A549 (cell line): ENCODE measurements around the gene SERPINA3. TPM values are rescaled to one million over a fixed set of nuclear protein-coding genes. Genes with fewer than 3 reads are reported as not detected.

Experiments
- ATAC-seq, 2 experiments: fragments of 200-7000 bp in 1 of 2; fragments of >200 bp in 1 of 2; cut with Nextera tagmentation in 1 of 2; cut with Tn5 transposase in 1 of 2; 3 replicates each; pipeline versions ENCODE4 v1.8.0 to v1.9.1; 2018 to 2020; ENCODE audit warnings: mild to moderate bottlenecking in 1 of 2, moderate library complexity in 1 of 2
- CTCF ChIA-PET: fragments of 300-600 bp; sonication (Branson Sonifier 250); formaldehyde crosslinking; extraction: SDS; loops from one replicate; lab custom pipeline; 2021; ENCODE audit warnings: antibody characterized with exemption, inconsistent platforms; lab: Yijun Ruan, JAX
- POLR2A ChIA-PET: fragments of 350-600 bp; formaldehyde crosslinking; extraction: SDS; loops from one replicate; lab custom pipeline; 2021; ENCODE audit warnings: antibody characterized with exemption, inconsistent platforms; lab: Yijun Ruan, JAX
- DNase-seq, 2 experiments: peaks; one replicate each; pipeline versions ENCODE4 v3.0.0 to v3.0.0-alpha.2; 2011 to 2016; ENCODE audit warnings: low read depth in 1 of 2, low spot score in 1 of 2
- FAIRE-seq: peaks from 2 replicates; lab custom pipeline; 2011; peaks lifted over from hg19 to GRCh38; lab: Jason Lieb, UNC
- H3K27ac ChIP-seq, 2 experiments: fragments of >200 bp; sonication (Bioruptor Twin); formaldehyde crosslinking; 3 replicates each; pipeline ENCODE4 v1.5.1; 2016 to 2017
- H3K4me1 ChIP-seq: fragments of >200 bp; sonication (Bioruptor Twin); formaldehyde crosslinking; 3 replicates; pipeline ENCODE4 v1.6.1; 2016
- H3K4me2 ChIP-seq: fragments of >200 bp; sonication (Bioruptor Twin); formaldehyde crosslinking; 3 replicates; pipeline ENCODE4 v1.6.1; 2016
- H3K4me3 ChIP-seq: fragments of >200 bp; sonication (Bioruptor Twin); formaldehyde crosslinking; 3 replicates; pipeline ENCODE4 v1.5.1; 2016
- H3K9me3 ChIP-seq: fragments of >200 bp; sonication (Bioruptor Twin); formaldehyde crosslinking; 3 replicates; pipeline ENCODE4 v1.6.1; 2016
- ATOH8 ChIP-seq: fragments of 250-450 bp; sonication (Bioruptor Pico); IDR thresholded peaks from 2 replicates; pipeline ENCODE4 v1.5.0; 2020; ENCODE audit warnings: low read depth, mild to moderate bottlenecking, moderate library complexity
- CHD2 ChIP-seq: fragments of 150-350 bp; IDR thresholded peaks from 2 replicates; pipeline ENCODE4 v1.6.1; 2014; ENCODE audit warnings: low read length; ENCODE audit not compliant: partially characterized antibody
- EHF ChIP-seq: fragments of 250-450 bp; sonication (Bioruptor Pico); IDR thresholded peaks from 2 replicates; pipeline ENCODE4 v1.5.0; 2020; ENCODE audit warnings: mild to moderate bottlenecking
- EP300 ChIP-seq, 2 experiments: fragments of >200 bp; sonication (Bioruptor Twin); formaldehyde crosslinking; IDR thresholded peaks; 2 replicates in 1 of 2; 3 replicates in 1 of 2; pipeline ENCODE4 v1.6.1; 2016 to 2017
- ESRRA ChIP-seq: fragments of 150-350 bp; IDR thresholded peaks from 2 replicates; pipeline ENCODE4 v1.6.1; 2014; ENCODE audit warnings: mild to moderate bottlenecking, low read length, borderline replicate concordance
- FOSL2 ChIP-seq, 2 experiments: fragments of 450-650 bp in 1 of 2; fragments of >200 bp in 1 of 2; sonication (Bioruptor Twin) in 1 of 2; formaldehyde crosslinking; IDR thresholded peaks; 2 replicates each; pipeline versions ENCODE4 v1.5.0 to v1.6.1; 2016 to 2020; ENCODE audit warnings: mild to moderate bottlenecking in 1 of 2, moderate library complexity in 1 of 2
- GATA3 ChIP-seq: IDR thresholded peaks from 2 replicates; pipeline ENCODE4 v1.6.1; 2012; ENCODE audit warnings: borderline replicate concordance
- HDAC2 ChIP-seq: fragments of 200-600 bp; sonication (generic); IDR thresholded peaks from 2 replicates; pipeline ENCODE4 v1.6.1; 2016
- HOXA7 ChIP-seq: fragments of 250-450 bp; sonication (Bioruptor Pico); IDR thresholded peaks from 2 replicates; pipeline ENCODE4 v1.5.0; 2020; ENCODE audit warnings: mild to moderate bottlenecking, moderate library complexity
- HOXB13 ChIP-seq: fragments of 250-450 bp; sonication (Bioruptor Pico); IDR thresholded peaks from 2 replicates; pipeline ENCODE4 v1.5.0; 2020; ENCODE audit warnings: low read depth, mild to moderate bottlenecking, moderate library complexity
- JUN ChIP-seq, 2 experiments: fragments of >200 bp; sonication (Bioruptor Twin); formaldehyde crosslinking; IDR thresholded peaks; 2 replicates in 1 of 2; 3 replicates in 1 of 2; pipeline ENCODE4 v1.6.1; 2016 to 2017
- JUNB ChIP-seq: fragments of >200 bp; sonication (Bioruptor Twin); formaldehyde crosslinking; IDR thresholded peaks from 2 replicates; pipeline ENCODE4 v1.6.1; 2016
- KDM1A ChIP-seq: fragments of 200-600 bp; sonication (generic); IDR thresholded peaks from 2 replicates; pipeline ENCODE4 v1.6.1; 2016; ENCODE audit warnings: low read depth, mild to moderate bottlenecking
- MAFK ChIP-seq: fragments of 450-650 bp; IDR thresholded peaks from 2 replicates; pipeline ENCODE4 v1.6.1; 2014; ENCODE audit not compliant: partially characterized antibody
- MAX ChIP-seq: IDR thresholded peaks from 2 replicates; pipeline ENCODE4 v1.6.1; 2012
- NFE2L2 ChIP-seq: fragments of 150-350 bp; conservative IDR thresholded peaks from 2 replicates; pipeline ENCODE4 v1.6.1; 2014; ENCODE audit warnings: low read length
- NPAS2 ChIP-seq: fragments of 250-450 bp; sonication (Bioruptor Pico); IDR thresholded peaks from 2 replicates; pipeline ENCODE4 v1.8.0; 2022; ENCODE audit warnings: mild to moderate bottlenecking, moderate library complexity, borderline replicate concordance
- NR3C1 ChIP-seq: fragments of >200 bp; sonication (Bioruptor Twin); formaldehyde crosslinking; IDR thresholded peaks from 3 replicates; pipeline ENCODE4 v1.6.1; 2017
- PHF8 ChIP-seq: fragments of 200-600 bp; sonication (generic); IDR thresholded peaks from 2 replicates; pipeline ENCODE4 v1.6.1; 2016; ENCODE audit warnings: low read depth, mild to moderate bottlenecking, antibody characterized with exemption, moderate library complexity, borderline replicate concordance
- POLR2AphosphoS2 ChIP-seq: conservative IDR thresholded peaks from 2 replicates; pipeline ENCODE4 v1.6.1; 2012; ENCODE audit warnings: low read length, improper control_type of control experiment, inconsistent platforms
- RCOR1 ChIP-seq: fragments of 150-350 bp; IDR thresholded peaks from 2 replicates; pipeline ENCODE4 v1.6.1; 2014; ENCODE audit warnings: antibody characterized with exemption, low read length, low read depth
- TFCP2L1 ChIP-seq: fragments of 250-450 bp; sonication (Bioruptor Pico); IDR thresholded peaks from 2 replicates; pipeline ENCODE4 v1.5.0; 2021; ENCODE audit warnings: mild to moderate bottlenecking
- ZSCAN20 ChIP-seq: fragments of 250-450 bp; sonication (Bioruptor Pico); IDR thresholded peaks from 2 replicates; pipeline ENCODE4 v1.8.0; 2022; ENCODE audit warnings: mild to moderate bottlenecking, moderate library complexity
- WGBS: methylation state at CpG from one replicate; pipeline ENCODE4 v1.1.6; 2017; ENCODE audit errors: missing lambda C conversion rate; 5-methylcytosine and 5-hydroxymethylcytosine counted together
- polyA plus RNA-seq, 4 experiments: library from polyadenylated mRNA; depleted of rRNA in 3 of 4; stranded (reverse); fragments of >200 nt; fragmentation: RNase III in 1 of 4; extraction: RNeasy Plus Mini Kit Qiagen cat#74134 plus additional on column Dnase treatment in 1 of 4; gene quantifications; 2 replicates in 3 of 4; 3 replicates in 1 of 4; pipeline ENCODE4 v1.2.3, GENCODE V29; 2011 to 2017
- TF ChIP-seq, protein P1 (sequence below): fragments of >200 bp; sonication (Bioruptor Twin); formaldehyde crosslinking; IDR thresholded peaks from 3 replicates; pipeline ENCODE4 v1.6.1; 2016
- TF ChIP-seq, protein P2 (sequence below): IDR thresholded peaks from 2 replicates; pipeline ENCODE4 v1.6.1; 2012

Gene SERPINA3
- polyA plus RNA-seq, 2 of the 4 experiments (the other 2 are of a cell fraction): 3.1 to 9.1 TPM

DNA sequence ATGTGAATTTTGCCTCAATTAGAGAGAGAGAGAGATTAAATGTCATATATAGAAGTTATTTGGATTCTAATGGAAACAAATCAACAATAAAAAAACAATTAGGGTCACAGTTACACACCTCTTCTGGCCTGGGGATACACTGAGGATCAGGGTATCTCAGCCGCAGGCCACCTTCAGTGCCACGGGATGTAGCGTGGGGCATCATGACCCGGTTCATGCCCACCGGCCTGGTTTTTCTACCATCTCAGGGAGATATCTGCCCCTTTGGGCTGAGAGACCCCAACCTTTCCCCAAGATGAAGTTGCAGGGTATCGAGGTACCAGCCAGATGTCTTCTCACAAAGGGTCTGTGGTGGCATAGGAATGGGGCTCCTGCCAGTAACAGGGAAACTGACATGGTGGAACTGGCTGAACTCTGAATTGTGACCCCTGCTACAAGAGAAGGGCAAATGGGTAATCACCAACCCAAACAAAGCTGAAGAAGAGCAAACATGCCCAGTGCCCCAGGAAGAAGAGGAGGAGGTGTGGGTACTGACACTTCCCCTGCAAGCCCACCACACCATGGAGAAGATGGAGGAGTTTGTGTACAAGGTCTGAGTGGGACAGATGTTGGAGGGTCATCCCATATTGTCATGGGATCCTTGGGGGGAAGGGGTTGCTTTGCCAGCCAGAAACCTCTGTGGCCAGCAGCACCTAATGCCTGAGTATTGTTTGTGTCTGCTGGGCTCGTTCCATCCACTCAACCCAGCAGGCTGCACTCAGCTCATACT is 19.5 kb downstream of the SERPINA3 start:
- H3K4me1 ChIP-seq: peaks cover 5% of the 10 kb centered on the region; the same call in 2 of the 3 replicates
- FAIRE-seq (no peak), ATAC-seq (no peak)
- no peak overlapping the region for H3K4me2 ChIP-seq
- ChIA-PET CTCF (interaction anchor here (0.6 to 1.0 kb wide), 2 partner anchors 14 to 1298 kb away, joined by 3 to 4 read pairs; no protein-coding TSS in a partner anchor), POLR2A (no interaction called here)
- 60% methylated on average over 7 of the region's 7 CpGs for WGBS
- H3K9me3 ChIP-seq: peaks cover 16% of the 10 kb centered on the region
- TF ChIP-seq ATOH8: no peak
- TF ChIP-seq KDM1A: no peak
- TF ChIP-seq HDAC2: no peak
- no peak for TF ChIP-seq MAFK
- no peak for TF ChIP-seq MAX
- no peak for TF ChIP-seq HOXA7 (CRISPR knock-in tag)
- TF ChIP-seq FOSL2 (IDR thresholded peaks at IDR 0.05): no peak
- no peak for TF ChIP-seq FOSL2 (CRISPR knock-in tag; IDR thresholded peaks at IDR 0.05)
- TF ChIP-seq, protein P1, sequence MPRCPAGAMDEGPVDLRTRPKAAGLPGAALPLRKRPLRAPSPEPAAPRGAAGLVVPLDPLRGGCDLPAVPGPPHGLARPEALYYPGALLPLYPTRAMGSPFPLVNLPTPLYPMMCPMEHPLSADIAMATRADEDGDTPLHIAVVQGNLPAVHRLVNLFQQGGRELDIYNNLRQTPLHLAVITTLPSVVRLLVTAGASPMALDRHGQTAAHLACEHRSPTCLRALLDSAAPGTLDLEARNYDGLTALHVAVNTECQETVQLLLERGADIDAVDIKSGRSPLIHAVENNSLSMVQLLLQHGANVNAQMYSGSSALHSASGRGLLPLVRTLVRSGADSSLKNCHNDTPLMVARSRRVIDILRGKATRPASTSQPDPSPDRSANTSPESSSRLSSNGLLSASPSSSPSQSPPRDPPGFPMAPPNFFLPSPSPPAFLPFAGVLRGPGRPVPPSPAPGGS: no peak
- TF ChIP-seq, protein P2, sequence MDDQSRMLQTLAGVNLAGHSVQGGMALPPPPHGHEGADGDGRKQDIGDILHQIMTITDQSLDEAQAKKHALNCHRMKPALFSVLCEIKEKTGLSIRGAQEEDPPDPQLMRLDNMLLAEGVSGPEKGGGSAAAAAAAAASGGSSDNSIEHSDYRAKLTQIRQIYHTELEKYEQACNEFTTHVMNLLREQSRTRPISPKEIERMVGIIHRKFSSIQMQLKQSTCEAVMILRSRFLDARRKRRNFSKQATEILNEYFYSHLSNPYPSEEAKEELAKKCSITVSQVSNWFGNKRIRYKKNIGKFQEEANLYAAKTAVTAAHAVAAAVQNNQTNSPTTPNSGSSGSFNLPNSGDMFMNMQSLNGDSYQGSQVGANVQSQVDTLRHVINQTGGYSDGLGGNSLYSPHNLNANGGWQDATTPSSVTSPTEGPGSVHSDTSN: no peak
- TF ChIP-seq RCOR1: no peak
- TF ChIP-seq HOXB13 (CRISPR knock-in tag): no peak
- TF ChIP-seq ZSCAN20 (CRISPR knock-in tag): no peak
- no peak for TF ChIP-seq JUNB
- TF ChIP-seq EHF (CRISPR knock-in tag): no peak
- no peak for TF ChIP-seq TFCP2L1
- no peak for TF ChIP-seq CHD2
- TF ChIP-seq, all 56 proteins: peak for 0
- no peak for DNase-seq
- H3K27ac ChIP-seq: no peak overlapping the region
- no peak overlapping the region for H3K4me3 ChIP-seq

DNA sequence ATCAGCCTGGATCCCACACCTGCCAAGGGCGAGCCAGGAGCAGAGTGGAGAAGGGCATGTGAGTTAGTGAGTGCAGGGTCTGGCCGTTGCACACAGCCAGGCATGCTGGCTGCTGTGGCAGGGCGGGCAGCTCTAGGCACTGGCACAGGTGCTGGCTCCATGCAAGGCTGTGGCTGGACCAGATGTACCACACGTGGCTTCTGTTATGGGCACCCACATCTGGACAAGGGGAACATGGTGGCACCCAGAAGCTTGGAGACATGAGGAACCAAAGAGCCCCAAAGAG is 20.1 kb downstream of the SERPINA3 start:
- FAIRE-seq (no peak), DNase-seq (no peak), ATAC-seq (no peak)
- peaks cover 10% of the 10 kb centered on the region; the same call in 2 of the 3 replicates for H3K4me1 ChIP-seq
- H3K27ac ChIP-seq: no peak overlapping the region
- ChIA-PET POLR2A (no interaction called here), CTCF (interaction anchor here (0.6 to 1.0 kb wide), 3 partner anchors 15 to 1297 kb away, joined by 3 to 4 read pairs (median 4); no protein-coding TSS in a partner anchor)
- H3K9me3 ChIP-seq: peaks cover 16% of the 10 kb centered on the region
- TF ChIP-seq HDAC2: no peak
- TF ChIP-seq PHF8: no peak
- no peak for TF ChIP-seq NR3C1
- no peak for TF ChIP-seq EP300 (IDR thresholded peaks at IDR 0.05)
- no peak for TF ChIP-seq HOXB13 (CRISPR knock-in tag)
- no peak for TF ChIP-seq JUN (IDR thresholded peaks at IDR 0.05)
- TF ChIP-seq ESRRA: no peak
- TF ChIP-seq HOXA7 (CRISPR knock-in tag): no peak
- no peak for TF ChIP-seq NFE2L2
- no peak for TF ChIP-seq NPAS2 (CRISPR knock-in tag)
- TF ChIP-seq FOSL2 (IDR thresholded peaks at IDR 0.05): no peak
- TF ChIP-seq FOSL2 (CRISPR knock-in tag; IDR thresholded peaks at IDR 0.05): no peak
- TF ChIP-seq POLR2AphosphoS2: no peak
- TF ChIP-seq GATA3: no peak
- no peak overlapping the region for H3K4me3 ChIP-seq
- 39% methylated on average over 2 of the region's 4 CpGs for WGBS
- no peak overlapping the region for H3K4me2 ChIP-seq
